Subcutaneous adipose tissue (tissue), 4 donors: Measurements from ENCODE around the gene ARHGAP6. TPM values are rescaled to one million over a fixed set of nuclear protein-coding genes. Genes with fewer than 3 reads are reported as not detected.

Source experiments
- total RNA-seq, 4 donors: library from RNA; depleted of rRNA; stranded (reverse); fragments of >200 nt; gene quantifications; one replicate each; pipeline ENCODE4 v1.1.0, GENCODE V29; 2016
- TF ChIP-seq, protein P1 (sequence below): fragments of 450-650 bp; IDR thresholded peaks from one replicate; pipeline ENCODE4 v1.5.1; 2016; ENCODE audit warnings: low read depth, mild to moderate bottlenecking, control low read depth, antibody characterized with exemption, moderate library complexity

Gene ARHGAP6
- total RNA-seq, 4 donors from 2014 or later = 20.7 to 40.3 (median 30.7) TPM

DNA sequence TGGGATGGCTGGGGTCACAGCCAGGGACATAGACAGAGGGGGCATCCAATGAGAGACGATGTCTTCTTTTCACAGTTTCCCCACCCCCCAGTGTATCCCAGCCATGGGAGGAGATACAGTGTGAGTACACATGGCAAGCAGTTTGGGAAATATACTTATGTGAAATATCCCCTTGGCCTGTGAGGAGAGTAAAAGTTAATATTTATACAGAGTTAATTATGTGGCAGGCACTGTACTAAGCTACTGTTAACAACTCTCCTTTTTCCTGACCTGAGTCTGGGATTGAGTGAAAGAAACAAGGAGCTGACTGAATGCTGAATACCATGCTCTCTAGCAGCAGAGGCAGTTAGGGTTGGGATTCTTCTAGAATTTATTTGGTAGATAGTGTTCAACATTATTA is 519.3 kb downstream of the ARHGAP6 start:
- TF ChIP-seq, protein P1, sequence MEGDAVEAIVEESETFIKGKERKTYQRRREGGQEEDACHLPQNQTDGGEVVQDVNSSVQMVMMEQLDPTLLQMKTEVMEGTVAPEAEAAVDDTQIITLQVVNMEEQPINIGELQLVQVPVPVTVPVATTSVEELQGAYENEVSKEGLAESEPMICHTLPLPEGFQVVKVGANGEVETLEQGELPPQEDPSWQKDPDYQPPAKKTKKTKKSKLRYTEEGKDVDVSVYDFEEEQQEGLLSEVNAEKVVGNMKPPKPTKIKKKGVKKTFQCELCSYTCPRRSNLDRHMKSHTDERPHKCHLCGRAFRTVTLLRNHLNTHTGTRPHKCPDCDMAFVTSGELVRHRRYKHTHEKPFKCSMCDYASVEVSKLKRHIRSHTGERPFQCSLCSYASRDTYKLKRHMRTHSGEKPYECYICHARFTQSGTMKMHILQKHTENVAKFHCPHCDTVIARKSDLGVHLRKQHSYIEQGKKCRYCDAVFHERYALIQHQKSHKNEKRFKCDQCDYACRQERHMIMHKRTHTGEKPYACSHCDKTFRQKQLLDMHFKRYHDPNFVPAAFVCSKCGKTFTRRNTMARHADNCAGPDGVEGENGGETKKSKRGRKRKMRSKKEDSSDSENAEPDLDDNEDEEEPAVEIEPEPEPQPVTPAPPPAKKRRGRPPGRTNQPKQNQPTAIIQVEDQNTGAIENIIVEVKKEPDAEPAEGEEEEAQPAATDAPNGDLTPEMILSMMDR = no peak

GRCh38 chrX:11143931-11144678 is 521.6 kb downstream of the ARHGAP6 start:
- TF ChIP-seq, protein P1 = no peak

GRCh38 chrX:11138498-11139390 is 527.0 kb downstream of the ARHGAP6 start:
- TF ChIP-seq, protein P1 = no peak

DNA sequence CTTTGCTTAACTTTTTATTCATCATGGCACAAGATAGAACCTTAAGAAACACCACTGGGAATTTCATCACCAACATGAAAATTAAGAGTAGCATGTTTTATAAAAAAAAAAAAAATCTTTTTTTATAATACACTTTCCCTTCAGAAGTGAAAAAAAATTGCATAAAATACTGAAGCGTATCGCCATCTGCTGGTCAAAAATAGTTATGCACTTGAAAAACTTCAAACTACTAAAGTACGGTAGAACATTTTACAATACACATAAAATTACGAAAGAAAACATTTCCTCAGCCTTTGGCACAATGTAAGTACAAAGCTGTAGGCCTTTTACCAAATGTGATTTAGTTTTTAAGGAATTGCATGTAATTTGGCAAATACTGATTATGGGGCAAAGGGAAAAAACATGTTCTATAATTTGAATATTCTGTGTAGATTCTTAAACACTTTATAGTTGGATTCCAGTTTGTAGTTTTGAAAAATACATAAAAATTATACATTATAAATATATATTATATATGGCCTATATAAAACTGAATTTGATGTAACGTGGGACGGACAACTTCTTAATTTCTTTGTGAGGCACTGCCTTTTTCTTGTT is 528.1 kb downstream of the ARHGAP6 start:
- TF ChIP-seq, protein P1 = no peak

DNA sequence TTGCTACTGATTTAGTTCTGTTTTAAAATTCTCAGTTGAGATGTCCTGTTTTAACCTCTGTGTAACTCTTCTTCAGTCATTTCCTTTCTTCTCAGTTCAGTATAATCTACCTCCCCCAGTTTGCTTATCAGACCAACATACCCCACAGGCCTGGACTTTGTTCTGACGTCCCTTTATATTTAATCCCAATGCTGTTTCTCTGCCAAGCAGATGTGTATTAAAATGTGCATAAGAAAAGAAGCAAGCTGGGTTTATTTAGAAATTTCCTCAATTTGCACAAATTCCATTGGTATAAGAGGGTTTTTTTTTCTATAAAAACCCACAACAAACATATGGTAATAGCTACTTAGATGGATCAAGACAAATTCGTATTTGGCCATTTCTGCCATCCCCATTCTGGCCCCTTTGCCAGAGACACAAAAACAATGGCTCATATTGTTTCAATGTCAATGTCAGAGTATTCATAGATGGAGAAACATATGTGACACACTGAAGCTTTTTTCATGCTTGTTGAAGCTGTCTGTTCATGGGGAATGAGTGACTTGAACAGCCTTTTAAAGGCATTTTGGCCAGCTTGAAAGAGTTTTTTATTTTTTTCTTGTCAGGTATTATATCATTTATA is 530.0 kb downstream of the ARHGAP6 start:
- TF ChIP-seq, protein P1 = no peak

DNA sequence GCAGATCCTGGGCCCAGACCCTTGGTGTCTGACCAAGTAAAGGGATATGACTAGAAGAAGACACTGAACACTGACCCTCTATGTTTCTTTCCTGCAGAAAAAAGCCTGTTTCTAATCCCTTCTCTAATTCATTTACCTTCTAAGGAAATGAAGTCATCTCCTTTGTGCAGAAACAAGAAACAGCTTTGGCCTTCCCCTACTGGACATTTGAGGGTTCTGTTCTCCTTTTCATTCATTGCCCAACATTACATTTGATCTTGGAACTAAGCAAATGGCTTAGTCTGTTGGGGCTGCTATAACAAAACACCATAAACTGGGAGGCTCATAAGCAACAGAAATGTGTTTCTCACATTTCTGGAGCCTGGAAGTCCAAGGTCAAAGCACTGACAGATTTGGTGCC is 534.6 kb downstream of the ARHGAP6 start:
- TF ChIP-seq, protein P1 = no peak
